ENCODE results near the gene MTREX. TPM values are rescaled to one million over a fixed set of nuclear protein-coding genes. Genes with fewer than 3 reads are reported as not detected.

MTREX gene
- total RNA-seq, 4 donors from 2014 or later, result 66.3 to 130 (median 76.3) TPM

- TF ChIP-seq CTCF (IDR thresholded peaks at IDR 0.05; ENCODE audit: low read depth), result no peak
Observed at GRCh38 chr5:55469839-55470238, 162.1 kb downstream of the MTREX start.

GRCh38 chr5:55470282-55470681 lies 162.5 kb downstream of the MTREX start:
- no peak for TF ChIP-seq CTCF (IDR thresholded peaks at IDR 0.05; ENCODE audit: low read depth)

- TF ChIP-seq CTCF (IDR thresholded peaks at IDR 0.05; ENCODE audit: low read depth), result no peak
Observed at GRCh38 chr5:55471468-55471867, 163.7 kb downstream of the MTREX start.

- no peak for TF ChIP-seq CTCF (IDR thresholded peaks at IDR 0.05; ENCODE audit: low read depth)
Observed at GRCh38 chr5:55472642-55473041, 164.9 kb downstream of the MTREX start.

Other genes with a start within 250 kb of the MTREX start
- gene GZMA, start 205.3 kb upstream of the MTREX start, total RNA-seq, result 1 to 10 TPM in 3 of 4 donors, not detected in 1; 1.3 to 2.2 (median 1.8) TPM
- 10 to 100 TPM in 3 of 4 donors, 1 to 10 TPM in 1; 5.7 to 19.7 (median 14.9) TPM for gene GPX8, start 147.8 kb upstream of the MTREX start, total RNA-seq
- not detected for gene CDC20B, start 134.8 kb upstream of the MTREX start, total RNA-seq
- not detected for gene MCIDAS, start 80.7 kb upstream of the MTREX start, total RNA-seq
- under 1 TPM in 1 of 4 donors, not detected in 3; 0.44 TPM for gene CCNO, start 74.4 kb upstream of the MTREX start, total RNA-seq
- 10 to 100 TPM; 21.3 to 39.5 (median 30.2) TPM for gene DHX29, start 295 bp upstream of the MTREX start, total RNA-seq
- 100 to 1,000 TPM; 214 to 413 (median 287) TPM for gene PLPP1, start 227.0 kb downstream of the MTREX start, total RNA-seq